SIG-M5 (cell line): ENCODE results near the gene ZFAND3.

Source experiments
- DNase-seq: peaks from one replicate; lab custom pipeline; 2025; lab: John Stamatoyannopoulos, UW

The ZFAND3 gene

GRCh38 chr6:38187325-38187724, 367.8 kb downstream of the ZFAND3 start:
- no peak for DNase-seq

GRCh38 chr6:38187811-38188590, 368.5 kb downstream of the ZFAND3 start:
- no peak for DNase-seq

GRCh38 chr6:38188677-38189335, 369.3 kb downstream of the ZFAND3 start:
- no peak for DNase-seq

GRCh38 chr6:38191418-38191817, 371.9 kb downstream of the ZFAND3 start:
- DNase-seq = no peak

- no peak for DNase-seq
These were observed 372.5 kb downstream of the ZFAND3 start for GRCh38 chr6:38192011-38192410.

GRCh38 chr6:38192487-38192886, 373.0 kb downstream of the ZFAND3 start:
- no peak for DNase-seq

GRCh38 chr6:38193051-38193450, 373.5 kb downstream of the ZFAND3 start:
- DNase-seq = no peak

GRCh38 chr6:38193481-38194281, 374.2 kb downstream of the ZFAND3 start:
- no peak for DNase-seq

GRCh38 chr6:38194282-38194572, 374.7 kb downstream of the ZFAND3 start:
- DNase-seq = no peak

- DNase-seq = no peak
These were observed 375.1 kb downstream of the ZFAND3 start for GRCh38 chr6:38194589-38194988.

- DNase-seq = no peak
These were observed 375.6 kb downstream of the ZFAND3 start for GRCh38 chr6:38195113-38195635.

- no peak for DNase-seq
These were observed 378.7 kb downstream of the ZFAND3 start for GRCh38 chr6:38198219-38198618.
